SK-N-MC (cell line): ENCODE measurements around the gene TRIM71.

ENCODE experiments used
- EZH2 ChIP-seq: fragments of 200-600 bp; sonication (generic); IDR thresholded peaks from one replicate; pipeline ENCODE4 v1.6.1; 2017; ENCODE audit warnings: antibody characterized with exemption
- FOXP2 ChIP-seq: optimal IDR thresholded peaks from 2 replicates; pipeline ENCODE3; 2011; ENCODE audit warnings: mild to moderate bottlenecking, moderate library complexity; ENCODE audit not compliant: insufficient read depth; ENCODE audit errors: extremely low read length, control extremely low read depth
- POLR2AphosphoS5 ChIP-seq: IDR thresholded peaks from 2 replicates; pipeline ENCODE4 v1.6.1; 2012; ENCODE audit warnings: mild to moderate bottlenecking, low read depth, low read length, borderline replicate concordance

DNA sequence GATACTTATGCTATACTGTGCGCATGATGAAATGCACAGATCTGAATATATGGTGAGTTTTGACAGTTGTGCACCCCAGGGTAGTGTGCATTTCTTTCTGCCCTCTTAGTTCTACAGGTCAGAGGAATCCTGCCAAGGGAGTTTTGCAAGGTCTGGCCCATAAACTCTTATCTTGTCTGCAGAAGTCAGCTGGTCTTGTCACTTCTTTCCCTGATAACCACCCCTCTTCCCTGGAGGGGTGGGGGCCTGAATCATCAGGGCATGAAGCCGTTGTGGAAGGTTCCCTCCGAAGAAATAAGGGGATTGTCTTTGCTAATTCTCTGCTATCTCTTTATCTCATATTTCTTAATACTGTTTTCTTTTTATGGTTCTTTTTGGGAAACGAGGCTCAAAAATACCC lies 30.4 kb downstream of the TRIM71 start:
- no peak for TF ChIP-seq EZH2
- no peak for TF ChIP-seq POLR2AphosphoS5
- no peak for TF ChIP-seq FOXP2
